Liver (tissue), 3 donors: ENCODE results near the gene PRPF6.

ENCODE experiments used
- CTCF ChIP-seq: fragments of 150-350 bp; IDR thresholded peaks from 2 replicates; pipeline ENCODE4 v1.5.1; 2017; ENCODE audit warnings: improper control_type of control experiment, low read depth, low read length; ENCODE audit not compliant: missing input control
- MAX ChIP-seq: IDR thresholded peaks from 2 replicates; pipeline ENCODE4 v1.6.1; 2016; ENCODE audit warnings: antibody characterized with exemption
- RAD21 ChIP-seq, 2 donors: IDR thresholded peaks; 2 replicates each; pipeline ENCODE4 v1.6.1; 2016; ENCODE audit warnings: antibody characterized with exemption in 2 of 2, mild to moderate bottlenecking in 2 of 2
- TAF1 ChIP-seq: conservative IDR thresholded peaks from 2 replicates; pipeline ENCODE4 v1.6.1; 2016; ENCODE audit warnings: antibody characterized with exemption, mild to moderate bottlenecking
- YY1 ChIP-seq: IDR thresholded peaks from 2 replicates; pipeline ENCODE4 v1.6.1; 2016; ENCODE audit warnings: antibody characterized with exemption, mild to moderate bottlenecking
- donor health status: healthy.
- donor health status: healthy.

GRCh38 chr20:64035066-64035932, 54.4 kb downstream of the PRPF6 start:
- TF ChIP-seq CTCF = no peak
- TF ChIP-seq MAX = no peak
- TF ChIP-seq RAD21 (IDR thresholded peaks at IDR 0.05) = no peak
- no peak for TF ChIP-seq TAF1
- no peak for TF ChIP-seq YY1
